Sigmoid colon (tissue), 4 donors: Measurements from ENCODE around the gene GJB3.

Source experiments
- CTCF ChIP-seq, 4 experiments: fragments of 450-650 bp in 3 of 4; fragments of 200-600 bp in 1 of 4; IDR thresholded peaks; one replicate each; pipeline ENCODE4 v1.5.1; 2016 to 2019; ENCODE audit warnings: antibody characterized with exemption in 4 of 4, mild to moderate bottlenecking in 3 of 4, moderate library complexity in 2 of 4
- EP300 ChIP-seq, 4 donors: sonication (generic); formaldehyde crosslinking; IDR thresholded peaks; one replicate each; pipeline ENCODE4 v1.6.1; 2017; ENCODE audit warnings: antibody characterized with exemption in 4 of 4

- TF ChIP-seq EP300 (IDR thresholded peaks at IDR 0.05) (no peak), CTCF (IDR thresholded peaks at IDR 0.05) (no peak)
Observed at GRCh38 chr1:34822202-34822601, 41.2 kb downstream of the GJB3 start.
